GM12864 (cell line): ENCODE results near the gene GNAS.
A peak's percentile ranks its signal among the peaks of the same experiment; 100 is the strongest.

Source experiments
- DNase-seq: peaks from one replicate; pipeline ENCODE4 v3.0.0-alpha.2; 2011; ENCODE audit warnings: low read depth
- H3K4me3 ChIP-seq: 2 replicates; pipeline ENCODE4 v1.5.1; 2011; ENCODE audit warnings: mild to moderate bottlenecking, low read depth, low read length, control low read depth
- CTCF ChIP-seq: IDR thresholded peaks from 2 replicates; pipeline ENCODE4 v1.5.1; 2011; ENCODE audit warnings: low read depth, mild to moderate bottlenecking, moderate library complexity, low read length, control low read depth, inconsistent platforms; ENCODE audit errors: missing control alignments

Gene GNAS

GRCh38 chr20:58852543-58853271 lies at the start of gene GNAS:
Gene GNAS (plus strand): TSS chr20:58852716.
- peak; percentile 67 for TF ChIP-seq CTCF
- peak within 1 kb of the TSS; percentile 61 for H3K4me3 ChIP-seq
- no peak for DNase-seq

GRCh38 chr20:58803533-58803932 lies 49.0 kb upstream of the GNAS start:
- H3K4me3 ChIP-seq: no peak overlapping the region
- no peak for TF ChIP-seq CTCF
- no peak for DNase-seq

GRCh38 chr20:58807801-58808200 lies 44.7 kb upstream of the GNAS start:
- H3K4me3 ChIP-seq: no peak overlapping the region
- TF ChIP-seq CTCF: no peak
- DNase-seq: no peak

- no peak overlapping the region for H3K4me3 ChIP-seq
- DNase-seq: no peak
- TF ChIP-seq CTCF: no peak
Measured at GRCh38 chr20:58808271-58809046, 44.1 kb upstream of the GNAS start.

- no peak overlapping the region for H3K4me3 ChIP-seq
- no peak for DNase-seq
- TF ChIP-seq CTCF: no peak
Measured at GRCh38 chr20:58810116-58810878, 42.2 kb upstream of the GNAS start.

GRCh38 chr20:58810879-58811250 lies 41.7 kb upstream of the GNAS start:
- DNase-seq: no peak
- H3K4me3 ChIP-seq: no peak overlapping the region
- no peak for TF ChIP-seq CTCF
